Measurements from ENCODE around the gene BPIFA1. TPM values are rescaled to one million over a fixed set of nuclear protein-coding genes. Genes with fewer than 3 reads are reported as not detected.

BPIFA1 gene
- not detected in 2 replicates for total RNA-seq
- long read RNA-seq = 0 reads

- no peak for TF ChIP-seq CTCF (IDR thresholded peaks at IDR 0.05; ENCODE audit: unreplicated experiment)
- no peak for DNase-seq (ENCODE audit: low spot score, unreplicated experiment)
- H3K4me1 Mint-ChIP-seq (ENCODE audit: low read depth) = no peaks in the 10 kb centered on the region
- H3K36me3 Mint-ChIP-seq (ENCODE audit: insufficient read depth) = no peaks in the 10 kb centered on the region
- H3K9me3 Mint-ChIP-seq (ENCODE audit: low read depth) = no peaks in the 10 kb centered on the region
- no peak within 1 kb of the TSS for H3K27ac Mint-ChIP-seq
- H3K27me3 Mint-ChIP-seq = peaks cover 64% of the 10 kb centered on the region
- H3K4me3 Mint-ChIP-seq (ENCODE audit: low read depth) = no peak within 1 kb of the TSS
These were observed at the start of gene BPIFA1 for GRCh38 chr20:33235696-33236095. TSS of gene BPIFA1 (plus strand) at chr20:33235996. CDS start at chr20:33237712, 1,716 bp downstream.

GRCh38 chr20:33187491-33187890 lies 48.3 kb upstream of the BPIFA1 start:
- TF ChIP-seq CTCF (IDR thresholded peaks at IDR 0.05; ENCODE audit: unreplicated experiment) = no peak
- Mint-ChIP-seq H3K4me3 (ENCODE audit: low read depth) (no peak overlapping the region), H3K9me3 (ENCODE audit: low read depth) (peaks cover 6% of the 10 kb centered on the region), H3K27ac (no peak overlapping the region), H3K4me1 (ENCODE audit: low read depth) (peaks cover 4% of the 10 kb centered on the region), H3K36me3 (ENCODE audit: insufficient read depth) (no peaks in the 10 kb centered on the region), H3K27me3 (peaks cover 14% of the 10 kb centered on the region)
- no peak for DNase-seq (ENCODE audit: low spot score, unreplicated experiment)

- Mint-ChIP-seq H3K27ac (no peak overlapping the region), H3K9me3 (ENCODE audit: low read depth) (peaks cover 3% of the 10 kb centered on the region), H3K27me3 (peaks cover 18% of the 10 kb centered on the region), H3K36me3 (ENCODE audit: insufficient read depth) (no peaks in the 10 kb centered on the region), H3K4me1 (ENCODE audit: low read depth) (peaks cover 4% of the 10 kb centered on the region), H3K4me3 (ENCODE audit: low read depth) (no peak overlapping the region)
- DNase-seq (ENCODE audit: low spot score, unreplicated experiment) = no peak
- TF ChIP-seq CTCF (IDR thresholded peaks at IDR 0.05; ENCODE audit: unreplicated experiment) = no peak
These were observed 47.4 kb upstream of the BPIFA1 start for GRCh38 chr20:33188421-33188820.

GRCh38 chr20:33191484-33191883 lies 44.3 kb upstream of the BPIFA1 start:
- TF ChIP-seq CTCF (IDR thresholded peaks at IDR 0.05; ENCODE audit: unreplicated experiment) = no peak
- peaks cover 42% of the 10 kb centered on the region for H3K27me3 Mint-ChIP-seq
- DNase-seq (ENCODE audit: low spot score, unreplicated experiment) = no peak
- peaks cover 4% of the 10 kb centered on the region for H3K4me1 Mint-ChIP-seq (ENCODE audit: low read depth)
- no peaks in the 10 kb centered on the region for H3K9me3 Mint-ChIP-seq (ENCODE audit: low read depth)
- H3K27ac Mint-ChIP-seq = no peak overlapping the region
- no peaks in the 10 kb centered on the region for H3K36me3 Mint-ChIP-seq (ENCODE audit: insufficient read depth)
- H3K4me3 Mint-ChIP-seq (ENCODE audit: low read depth) = no peak overlapping the region

GRCh38 chr20:33191955-33192354 lies 43.8 kb upstream of the BPIFA1 start:
- Mint-ChIP-seq H3K27me3 (peaks cover 44% of the 10 kb centered on the region), H3K4me3 (ENCODE audit: low read depth) (no peak overlapping the region), H3K9me3 (ENCODE audit: low read depth) (no peaks in the 10 kb centered on the region), H3K4me1 (ENCODE audit: low read depth) (peaks cover 4% of the 10 kb centered on the region), H3K27ac (no peak overlapping the region), H3K36me3 (ENCODE audit: insufficient read depth) (no peaks in the 10 kb centered on the region)
- no peak for DNase-seq (ENCODE audit: low spot score, unreplicated experiment)
- no peak for TF ChIP-seq CTCF (IDR thresholded peaks at IDR 0.05; ENCODE audit: unreplicated experiment)
